Measurements from ENCODE around the gene ZDHHC14. TPM values are rescaled to one million over a fixed set of nuclear protein-coding genes. Genes with fewer than 3 reads are reported as not detected.

ZDHHC14 gene
- total and polyA plus RNA-seq, 2 of the 8 experiments (the other 6 are each of a cell fraction or from before 2014, with no cell fraction given): 2.9 to 5.3 TPM

DNA sequence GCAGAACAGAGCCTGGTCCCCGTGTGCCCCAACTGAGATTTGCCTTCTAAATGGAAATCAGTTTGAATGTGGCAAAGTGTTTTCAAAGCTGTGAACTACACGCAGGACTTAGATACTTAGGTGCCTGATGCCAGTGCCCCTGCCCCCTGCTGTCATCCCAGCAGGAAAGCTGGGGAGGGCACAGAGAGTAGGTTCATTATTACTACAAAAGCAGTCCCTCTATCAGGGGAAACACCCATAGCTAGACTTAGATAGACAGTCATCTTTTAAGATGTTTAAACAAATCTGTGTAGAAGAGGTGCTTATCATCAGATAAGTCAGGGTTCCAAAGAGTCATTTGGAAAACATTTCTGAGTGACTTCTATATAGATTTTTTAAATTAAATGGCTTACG, 287.0 kb downstream of the ZDHHC14 start:
- H3K79me1 ChIP-seq (ENCODE audit: low read depth, low read length): no peaks in the 10 kb centered on the region
- no peak overlapping the region for H3K23ac ChIP-seq (ENCODE audit: insufficient read length)
- FAIRE-seq: no peak
- no peak for TF ChIP-seq HDAC6 (IDR thresholded peaks at IDR 0.05; ENCODE audit: low read depth, low read length)
- no peak for TF ChIP-seq ASH2L (IDR thresholded peaks at IDR 0.05; ENCODE audit: low read length)
- no peak for TF ChIP-seq CBX8 (IDR thresholded peaks at IDR 0.05; ENCODE audit: borderline replicate concordance, low read depth, low read length)
- no peak for TF ChIP-seq CEBPB (IDR thresholded peaks at IDR 0.05; ENCODE audit: low read depth, low read length)
- no peak for TF ChIP-seq RFX5 (IDR thresholded peaks at IDR 0.05; ENCODE audit: borderline replicate concordance, low read depth, low read length)
- no peak for TF ChIP-seq SP2 (IDR thresholded peaks at IDR 0.05; ENCODE audit: low read length)
- TF ChIP-seq POLR2A (IDR thresholded peaks at IDR 0.05; ENCODE audit: control extremely low read depth in 1 of 2, low read depth in 2 of 2, low read length in 2 of 2): no peak
- no peak for TF ChIP-seq CREB1 (IDR thresholded peaks at IDR 0.05)
- no peak for TF ChIP-seq BCL11A (IDR thresholded peaks at IDR 0.05; ENCODE audit: low read depth in 2 of 2, low read length in 2 of 2)
- TF ChIP-seq EGR1 (IDR thresholded peaks at IDR 0.05; ENCODE audit: borderline replicate concordance, low read depth, low read length): no peak
- TF ChIP-seq SP1 (IDR thresholded peaks at IDR 0.05; ENCODE audit: low read depth, low read length): no peak
- TF ChIP-seq, protein P1, sequence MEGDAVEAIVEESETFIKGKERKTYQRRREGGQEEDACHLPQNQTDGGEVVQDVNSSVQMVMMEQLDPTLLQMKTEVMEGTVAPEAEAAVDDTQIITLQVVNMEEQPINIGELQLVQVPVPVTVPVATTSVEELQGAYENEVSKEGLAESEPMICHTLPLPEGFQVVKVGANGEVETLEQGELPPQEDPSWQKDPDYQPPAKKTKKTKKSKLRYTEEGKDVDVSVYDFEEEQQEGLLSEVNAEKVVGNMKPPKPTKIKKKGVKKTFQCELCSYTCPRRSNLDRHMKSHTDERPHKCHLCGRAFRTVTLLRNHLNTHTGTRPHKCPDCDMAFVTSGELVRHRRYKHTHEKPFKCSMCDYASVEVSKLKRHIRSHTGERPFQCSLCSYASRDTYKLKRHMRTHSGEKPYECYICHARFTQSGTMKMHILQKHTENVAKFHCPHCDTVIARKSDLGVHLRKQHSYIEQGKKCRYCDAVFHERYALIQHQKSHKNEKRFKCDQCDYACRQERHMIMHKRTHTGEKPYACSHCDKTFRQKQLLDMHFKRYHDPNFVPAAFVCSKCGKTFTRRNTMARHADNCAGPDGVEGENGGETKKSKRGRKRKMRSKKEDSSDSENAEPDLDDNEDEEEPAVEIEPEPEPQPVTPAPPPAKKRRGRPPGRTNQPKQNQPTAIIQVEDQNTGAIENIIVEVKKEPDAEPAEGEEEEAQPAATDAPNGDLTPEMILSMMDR (IDR thresholded peaks at IDR 0.05; ENCODE audit: control extremely low read depth in 1 of 3, insufficient read depth in 1 of 3, low read depth in 1 of 3, low read length in 3 of 3): no peak
- no peak for TF ChIP-seq EP300 (IDR thresholded peaks at IDR 0.05; ENCODE audit: borderline replicate concordance in 1 of 2, low read depth in 2 of 2, low read length in 2 of 2)
- no peak overlapping the region for H4K8ac ChIP-seq (ENCODE audit: extremely low read depth, insufficient read depth, low read length)
- H2BK15ac ChIP-seq (ENCODE audit: low read length): 0 out of 2 replicates have a peak overlapping the region, but pooled peaks have one; percentile 6
- no peak overlapping the region for H3K4me3 ChIP-seq (ENCODE audit: extremely low read depth in 1 of 4, insufficient read depth in 2 of 4, low read depth in 3 of 4, low read length in 4 of 4)
- H2BK20ac ChIP-seq (ENCODE audit: low read length): no peak overlapping the region
- H4K20me1 ChIP-seq (replicated peaks in 1 of 2; ENCODE audit: control insufficient read depth in 1 of 2, insufficient read depth in 2 of 2, low read length in 2 of 2): no peaks in the 10 kb centered on the region
- no peaks in the 10 kb centered on the region for H3K79me2 ChIP-seq (ENCODE audit: control insufficient read depth in 1 of 2, insufficient read depth in 2 of 2, low read length in 2 of 2)
- WGBS, 2 experiments (ENCODE audit: extremely low coverage in 1 of 2, insufficient coverage in 1 of 2, insufficient read length in 1 of 2, insufficient replicate concordance in 2 of 2, low coverage in 1 of 2, low lambda C conversion rate in 2 of 2, missing lambda C conversion rate in 1 of 2): 62% methylated on average over 2 of the region's 3 CpGs; no CpG with 5 or more reads in 1 of the 2 experiments
- no peak overlapping the region for H3K27ac ChIP-seq (ENCODE audit: low read depth, low read length)
- no peaks in the 10 kb centered on the region for H3K23me2 ChIP-seq (ENCODE audit: low read depth, low read length)
- H2AFZ ChIP-seq (ENCODE audit: low read length): no peak overlapping the region
- no peak overlapping the region for H4K91ac ChIP-seq (replicated peaks; ENCODE audit: insufficient read length, low read length)
- no peaks in the 10 kb centered on the region for H3K9me3 ChIP-seq (ENCODE audit: insufficient read depth in 2 of 2, low read depth in 1 of 2, low read length in 1 of 2)
- no peak overlapping the region for H2BK12ac ChIP-seq (ENCODE audit: low read depth, low read length)
- no peak overlapping the region for H3K56ac ChIP-seq (replicated peaks; ENCODE audit: insufficient read length, low read depth, low read length)
- H3K18ac ChIP-seq (ENCODE audit: extremely low read depth, low read length): no peak overlapping the region
- no peak overlapping the region for H3K4ac ChIP-seq (replicated peaks; ENCODE audit: insufficient read length, low read depth, low read length)
- no peak for DNase-seq (ENCODE audit: low read depth in 1 of 2, low spot score in 2 of 2)
- CTCF ChIA-PET (ENCODE audit: partially characterized antibody): interaction anchor here (0.6 to 4.2 kb wide), 24 partner anchors 8 to 353 kb away, joined by 3 to 32 read pairs (median 7); partner anchors contain the start of gene TMEM242
- H2BK5ac ChIP-seq (ENCODE audit: low read depth, low read length): no peak overlapping the region
- no peak overlapping the region for H3K4me2 ChIP-seq (ENCODE audit: insufficient read depth in 1 of 2, low read depth in 2 of 2, low read length in 2 of 2)
- no peak overlapping the region for H3K9ac ChIP-seq (replicated peaks in 1 of 4; ENCODE audit: extremely low read depth in 1 of 4, low read depth in 3 of 4, low read length in 3 of 4)
- no peaks in the 10 kb centered on the region for H3K36me3 ChIP-seq (ENCODE audit: control insufficient read depth in 2 of 4, insufficient read depth in 4 of 4, low read length in 3 of 4)
- no peak overlapping the region for H4K5ac ChIP-seq (ENCODE audit: insufficient read length, low read depth, low read length)
- no peak overlapping the region for H2BK120ac ChIP-seq (replicated peaks; ENCODE audit: low read depth, low read length)
- POLR2A ChIA-PET (ENCODE audit: partially characterized antibody): interaction anchor here (3.4 kb wide), 1 partner anchor 345 kb away, joined by 10 read pairs; the partner anchor contains the start of gene TMEM242
- H2AK5ac ChIP-seq (ENCODE audit: low read depth, low read length): no peak overlapping the region
- H3K14ac ChIP-seq (ENCODE audit: insufficient read length): no peak overlapping the region
- no peaks in the 10 kb centered on the region; a peak in 1 of 7 replicates for H3K27me3 ChIP-seq (replicated peaks in 1 of 4; ENCODE audit: control insufficient read depth in 3 of 4, extremely low read depth in 1 of 4, insufficient read depth in 3 of 4, low read length in 3 of 4)
- H3K4me1 ChIP-seq (replicated peaks in 1 of 4; ENCODE audit: control insufficient read depth in 3 of 4, insufficient read depth in 4 of 4, low read length in 3 of 4): peaks cover 3 to 14% (median 6%) of the 10 kb centered on the region in 4 experiments; a peak in 6 of 7 replicates
